Measurements from ENCODE around the gene MAK.
"Not testable (repeated sequence)": the region's sequence is repeated elsewhere in the genome, so short reads cannot be mapped to it uniquely, and the experiment has no call there.

MAK gene

DNA sequence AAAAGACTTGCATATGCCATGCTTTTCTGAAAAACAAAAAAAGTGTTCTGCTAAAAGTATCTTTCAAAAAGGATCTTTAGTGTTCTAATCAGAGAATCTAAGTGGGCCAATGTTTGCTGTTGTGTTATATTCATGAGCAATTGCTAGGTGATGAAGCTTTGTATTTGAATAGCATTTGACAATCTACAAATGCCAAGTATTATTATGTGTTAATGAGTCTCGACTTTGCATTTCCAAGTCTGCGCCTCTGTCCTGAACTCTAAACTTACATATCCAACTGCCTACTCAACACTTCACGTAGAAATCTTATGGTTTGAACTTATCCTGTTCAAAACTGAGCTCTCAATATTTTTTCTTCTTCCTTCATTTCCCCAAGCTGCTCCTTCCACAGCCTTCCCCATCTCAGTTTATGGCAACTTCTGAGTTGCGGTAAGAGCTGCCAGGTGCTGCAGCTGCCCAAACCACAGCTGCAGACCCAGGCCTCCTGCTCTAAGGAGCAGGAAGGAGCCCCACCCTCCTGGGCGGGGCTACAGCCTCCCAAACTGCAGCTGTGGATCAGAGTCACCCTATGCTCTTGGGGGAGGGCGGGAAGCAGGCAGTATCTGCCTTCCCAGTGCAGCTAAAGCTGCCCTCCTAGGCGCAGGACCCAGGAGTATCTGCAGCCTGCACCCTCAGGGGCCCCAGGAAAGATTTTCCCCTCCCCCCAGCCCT, 16.7 kb upstream of the MAK start:
- no peak for DNase-seq (ENCODE audit: low spot score)

DNA sequence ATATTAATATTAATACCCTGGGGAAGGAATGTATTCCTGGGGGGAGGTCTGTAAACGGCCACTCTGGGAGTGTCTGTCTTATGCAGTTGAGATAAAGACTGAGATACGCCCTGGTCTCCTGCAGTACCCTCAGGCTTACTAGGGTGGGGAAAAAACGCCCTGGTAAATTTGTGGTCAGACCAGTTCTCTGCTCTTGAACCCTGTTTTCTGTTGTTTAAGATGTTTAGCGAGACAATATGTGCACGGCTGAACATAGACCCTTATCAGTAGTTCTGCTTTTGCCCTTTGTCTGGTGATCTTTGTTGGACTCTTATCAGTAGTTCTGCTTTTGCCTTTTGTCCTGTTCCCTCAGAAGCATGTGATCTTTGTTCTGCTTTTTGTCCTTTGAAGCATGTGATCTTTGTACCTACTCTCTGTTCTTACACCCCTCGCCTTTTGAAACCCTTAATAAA, 15.5 kb upstream of the MAK start:
- DNase-seq (ENCODE audit: low spot score), result not testable (repeated sequence)

GRCh38 chr6:10852361-10852960, 14.1 kb upstream of the MAK start:
- DNase-seq (ENCODE audit: low spot score), result no peak

GRCh38 chr6:10850728-10851127, 12.4 kb upstream of the MAK start:
- no peak for DNase-seq (ENCODE audit: low spot score)

- DNase-seq (ENCODE audit: low spot score), result no peak
Measured at GRCh38 chr6:10849901-10850300, 11.6 kb upstream of the MAK start.

- DNase-seq (ENCODE audit: low spot score), result no peak
Measured at GRCh38 chr6:10847684-10848083, 9.3 kb upstream of the MAK start.

GRCh38 chr6:10843554-10843953, 5.2 kb upstream of the MAK start:
- DNase-seq (ENCODE audit: low spot score), result no peak

DNA sequence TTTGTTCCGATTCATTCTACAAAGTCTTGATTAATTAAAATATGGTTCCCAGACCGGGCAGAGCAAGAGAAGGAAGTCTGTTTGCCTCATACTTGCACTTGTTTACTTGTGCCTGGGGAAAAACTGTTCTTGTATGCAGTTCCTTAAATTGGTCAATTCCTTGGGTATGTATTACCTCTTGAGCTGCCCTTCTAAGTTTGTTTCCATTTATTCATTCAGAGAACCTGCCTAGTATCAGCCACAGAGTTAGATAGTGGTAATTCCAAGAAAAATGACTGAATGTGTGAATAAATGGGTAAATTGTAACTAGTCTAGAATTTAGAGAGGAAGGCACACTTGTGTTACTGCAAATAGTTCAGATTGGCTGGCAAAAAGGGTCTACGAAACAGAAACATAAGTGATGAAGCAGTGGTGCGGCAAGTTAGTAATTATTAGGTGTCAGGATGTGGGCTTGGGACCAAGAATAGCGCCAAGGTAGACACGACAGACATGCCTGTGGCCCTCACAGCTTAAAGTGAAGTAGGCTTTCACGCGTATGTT, 525 bp upstream of the MAK start:
- peak; percentile 19 for DNase-seq (ENCODE audit: low spot score)

GRCh38 chr6:10837622-10837994, 731 bp downstream of the MAK start:
- no peak for DNase-seq (ENCODE audit: low spot score)

- DNase-seq (ENCODE audit: low spot score), result peak; percentile 22
Measured at GRCh38 chr6:10837009-10837621, 1.2 kb downstream of the MAK start.

GRCh38 chr6:10834823-10835222, 3.5 kb downstream of the MAK start:
- DNase-seq (ENCODE audit: low spot score), result no peak

- no peak for DNase-seq (ENCODE audit: low spot score)
Measured at GRCh38 chr6:10831609-10832008, 6.7 kb downstream of the MAK start.

- DNase-seq (ENCODE audit: low spot score), result no peak
Measured at GRCh38 chr6:10824819-10825218, 13.5 kb downstream of the MAK start.

DNA sequence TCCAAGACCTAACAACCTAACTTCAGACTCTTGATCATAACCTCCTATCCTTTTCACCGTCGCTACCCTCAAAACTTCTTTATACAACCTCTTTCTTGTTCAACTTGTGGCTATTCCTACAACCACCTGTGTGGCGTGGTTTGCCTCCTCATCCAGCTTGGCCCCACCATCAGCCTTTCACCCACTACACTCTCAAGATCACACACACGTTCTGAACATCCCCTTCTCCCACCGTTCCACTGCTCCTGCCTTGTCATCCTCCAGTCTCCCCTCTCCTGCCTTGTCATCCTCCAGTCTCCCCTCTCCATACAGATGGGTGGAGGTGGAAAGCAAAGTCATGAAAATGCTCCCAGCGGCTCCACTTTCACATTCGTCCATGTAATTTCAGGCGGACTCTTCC, 14.0 kb downstream of the MAK start:
- no peak for DNase-seq (ENCODE audit: low spot score)

DNA sequence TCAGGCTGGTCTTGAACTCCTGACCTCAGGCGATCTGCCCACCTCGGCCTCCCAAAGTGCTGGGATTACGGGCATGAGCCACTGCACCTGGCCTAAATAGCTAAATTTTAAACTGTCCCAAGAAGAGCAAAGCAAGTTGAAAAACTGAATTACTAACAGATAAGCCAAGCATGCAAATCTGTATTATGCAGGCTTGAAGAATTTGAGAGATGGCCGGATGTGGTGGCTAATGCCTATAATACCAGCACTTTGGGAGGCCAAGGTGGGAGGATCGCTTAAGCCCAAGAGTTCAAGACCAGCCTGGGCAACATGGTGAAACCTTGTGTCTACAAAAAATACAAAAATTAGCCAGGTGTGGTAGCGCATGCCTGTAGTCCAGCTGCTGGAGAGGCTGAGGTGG, 24.2 kb downstream of the MAK start:
- not testable (repeated sequence) for DNase-seq (ENCODE audit: low spot score)

DNA sequence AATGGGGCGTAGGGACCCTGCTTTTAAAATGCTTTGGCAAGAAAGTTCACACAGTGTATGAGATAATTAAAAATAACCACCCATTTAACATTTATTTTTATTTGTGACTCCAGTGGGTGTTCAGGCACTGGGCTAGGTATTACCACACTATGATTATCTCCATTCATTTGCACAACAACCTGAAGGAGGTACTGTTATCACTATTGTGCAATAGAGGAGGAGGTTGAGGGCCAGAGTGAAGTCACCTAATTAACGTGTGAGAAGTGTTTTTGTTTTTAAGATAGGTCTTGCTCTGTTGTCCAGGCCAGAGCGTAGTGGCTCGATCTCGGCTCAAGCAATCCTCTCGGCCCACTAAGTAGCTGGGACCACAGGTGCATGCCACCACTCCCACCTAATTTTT, 29.2 kb downstream of the MAK start:
- DNase-seq (ENCODE audit: low spot score), result no peak

GRCh38 chr6:10808376-10808775, 30.0 kb downstream of the MAK start:
- DNase-seq (ENCODE audit: low spot score), result no peak

GRCh38 chr6:10801224-10801848, 37.0 kb downstream of the MAK start:
- peak; percentile 83 for DNase-seq (ENCODE audit: low spot score)

- DNase-seq (ENCODE audit: low spot score), result no peak
Measured at GRCh38 chr6:10800810-10801209, 37.5 kb downstream of the MAK start.

- DNase-seq (ENCODE audit: low spot score), result no peak
Measured at GRCh38 chr6:10794239-10794638, 44.1 kb downstream of the MAK start.

GRCh38 chr6:10793695-10794094, 44.6 kb downstream of the MAK start:
- DNase-seq (ENCODE audit: low spot score), result no peak

DNA sequence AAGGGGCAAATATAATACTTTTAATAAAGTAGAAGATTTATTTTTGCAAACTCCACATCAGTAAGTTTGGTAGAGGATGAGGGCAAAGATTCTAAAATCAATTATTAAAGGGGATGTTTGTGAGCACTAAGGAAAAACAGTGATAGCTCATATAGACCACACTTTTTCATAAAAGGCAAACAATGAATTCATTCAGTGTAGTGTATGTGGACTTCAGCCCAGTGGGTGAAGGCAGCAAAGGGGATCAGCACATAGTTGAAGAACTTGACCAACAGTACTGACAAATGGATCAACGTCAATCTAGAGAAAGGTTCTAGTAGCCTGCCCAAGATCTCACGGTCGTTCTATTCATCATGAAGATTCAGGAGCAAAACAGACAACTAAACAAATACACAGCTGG, 45.3 kb downstream of the MAK start:
- DNase-seq (ENCODE audit: low spot score), result no peak

GRCh38 chr6:10792101-10792500, 46.2 kb downstream of the MAK start:
- no peak for DNase-seq (ENCODE audit: low spot score)
